HCT116 (cell line): Measurements from ENCODE around the gene GPR17. TPM values are rescaled to one million over a fixed set of nuclear protein-coding genes. Genes with fewer than 3 reads are reported as not detected.

ENCODE experiments used
- ATAC-seq: fragments of 200-7000 bp; cut with Tn5 transposase; 2 replicates; pipeline ENCODE4 v1.9.1; 2020; ENCODE audit warnings: mild to moderate bottlenecking, moderate library complexity
- BruUV-seq: library from RNA; stranded (reverse); fragments of 400-500 nt; replicated peaks from 2 replicates; lab custom pipeline; 2021; lab: Mats Ljungman, UMichigan
- CTCF ChIA-PET: fragments of 300-600 bp; sonication (Branson Sonifier 250); formaldehyde crosslinking; loops from one replicate; lab custom pipeline; 2021; ENCODE audit warnings: antibody characterized with exemption; lab: Charles Lee
- POLR2A ChIA-PET: fragments of 300-600, 350-600 bp; sonication (Branson Sonifier 250); formaldehyde crosslinking; loops from one replicate; lab custom pipeline; 2021; ENCODE audit warnings: antibody characterized with exemption; lab: Charles Lee
- RAD21 ChIA-PET, 2 experiments: fragments of 300-600 bp; sonication (Branson Sonifier 250); formaldehyde crosslinking; loops; one replicate each; lab custom pipeline; 2023; ENCODE audit warnings: low total read pairs in 2 of 2; ENCODE audit not compliant: uncharacterized antibody in 2 of 2, unreplicated experiment in 2 of 2, low non-redundant PET in 1 of 2; lab: Charles Lee
- DNase-seq: peaks from one replicate; pipeline ENCODE4 v3.0.0-alpha.2; 2010; ENCODE audit warnings: low read depth, low spot score
- H2AFZ ChIP-seq: fragments of 200-600 bp; shearing (Covaris generic), sonication (generic); 2 replicates; pipeline ENCODE4 v1.6.1; 2017; ENCODE audit warnings: low read depth, mixed run types, mixed read lengths, antibody characterized with exemption, low read length; ENCODE audit not compliant: poor library complexity, severe bottlenecking
- H3K27ac ChIP-seq: 2 replicates; pipeline ENCODE4 v1.5.1; 2012; ENCODE audit warnings: low read depth, low read length
- H3K27me3 ChIP-seq: fragments of 200-600 bp; sonication (generic); 2 replicates; pipeline ENCODE4 v1.6.1; 2016; ENCODE audit warnings: mixed run types, low read length, mixed read lengths; ENCODE audit not compliant: insufficient read depth
- H3K36me3 ChIP-seq, 2 experiments: fragments of 200-500 bp in 1 of 2; fragments of 200-600 bp in 1 of 2; sonication (Bioruptor generic) in 1 of 2; sonication (generic) in 1 of 2; 2 replicates each; pipeline versions ENCODE4 v1.5.1 to v1.6.1; 2014 to 2016; ENCODE audit warnings: low read length in 2 of 2, inconsistent platforms in 1 of 2, mixed read lengths in 1 of 2, mixed run types in 1 of 2; ENCODE audit not compliant: insufficient read depth in 2 of 2, control insufficient read depth in 1 of 2
- H3K4me1 ChIP-seq, 2 experiments: fragments of 200-600 bp in 1 of 2; sonication (generic) in 1 of 2; 2 replicates each; pipeline versions ENCODE4 v1.5.1 to v1.6.1; 2012 to 2017; ENCODE audit warnings: low read length in 2 of 2, inconsistent platforms in 1 of 2, mild to moderate bottlenecking in 1 of 2, mixed read lengths in 1 of 2, mixed run types in 1 of 2, moderate library complexity in 1 of 2; ENCODE audit not compliant: insufficient read depth in 2 of 2, control insufficient read depth in 1 of 2
- H3K4me2 ChIP-seq: fragments of 200-600 bp; sonication (generic); 2 replicates; pipeline ENCODE4 v1.6.1; 2017; ENCODE audit warnings: mixed run types, low read length, mixed read lengths
- H3K4me3 ChIP-seq, 2 experiments: fragments of 200-600 bp in 1 of 2; sonication (generic) in 1 of 2; replicated peaks in 1 of 2; 2 replicates each; pipeline ENCODE4 v1.5.1; 2011 to 2016; ENCODE audit warnings: low read length in 2 of 2, control low read depth in 1 of 2, low read depth in 1 of 2, mild to moderate bottlenecking in 1 of 2, mixed read lengths in 1 of 2, mixed run types in 1 of 2
- H3K79me2 ChIP-seq: fragments of 200-600 bp; sonication (generic); 2 replicates; pipeline ENCODE4 v1.6.1; 2017; ENCODE audit warnings: mild to moderate bottlenecking, mixed run types, low read length, moderate library complexity, mixed read lengths; ENCODE audit not compliant: insufficient read depth
- H3K9ac ChIP-seq: fragments of 200-600 bp; sonication (generic); 2 replicates; pipeline ENCODE4 v1.6.1; 2016; ENCODE audit warnings: low read length, mixed read lengths
- H3K9me2 ChIP-seq: fragments of 200-600 bp; sonication (generic), shearing (Covaris generic); 2 replicates; pipeline ENCODE4 v1.6.1; 2017; ENCODE audit warnings: mixed run types, mild to moderate bottlenecking, moderate library complexity; ENCODE audit not compliant: insufficient read depth
- H3K9me3 ChIP-seq, 2 experiments: fragments of 200-500 bp in 1 of 2; fragments of 200-600 bp in 1 of 2; sonication (Bioruptor generic) in 1 of 2; sonication (generic) in 1 of 2; 2 replicates each; pipeline ENCODE4 v1.6.1; 2014 to 2017; ENCODE audit warnings: low read length in 2 of 2, mixed read lengths in 2 of 2, inconsistent platforms in 1 of 2, low read depth in 1 of 2, mild to moderate bottlenecking in 1 of 2, mixed run types in 1 of 2, moderate library complexity in 1 of 2; ENCODE audit not compliant: control insufficient read depth in 1 of 2, insufficient read depth in 1 of 2
- H4K20me1 ChIP-seq: fragments of 200-600 bp; sonication (generic), shearing (Covaris generic); 2 replicates; pipeline ENCODE4 v1.6.1; 2017; ENCODE audit warnings: mixed run types, mild to moderate bottlenecking, moderate library complexity; ENCODE audit not compliant: insufficient read depth
- ATF3 ChIP-seq: IDR thresholded peaks from 2 replicates; pipeline ENCODE4 v1.6.1; 2012
- CTCF ChIP-seq, 3 experiments: fragments of 200-600 bp in 1 of 3; sonication (generic) in 1 of 3; IDR thresholded peaks in 2 of 3; conservative IDR thresholded peaks in 1 of 3; 2 replicates each; pipeline ENCODE4 v1.5.1; 2012 to 2017; ENCODE audit warnings: low read depth in 2 of 3, low read length in 2 of 3, antibody characterized with exemption in 1 of 3, borderline replicate concordance in 1 of 3, control low read depth in 1 of 3, mild to moderate bottlenecking in 1 of 3, mixed read lengths in 1 of 3, mixed run types in 1 of 3, moderate library complexity in 1 of 3; ENCODE audit not compliant: insufficient read depth in 1 of 3
- EGR1 ChIP-seq: IDR thresholded peaks from 2 replicates; pipeline ENCODE4 v1.6.1; 2012; ENCODE audit warnings: low read depth
- ELF1 ChIP-seq: IDR thresholded peaks from 2 replicates; pipeline ENCODE4 v1.6.1; 2012; ENCODE audit warnings: low read depth, borderline replicate concordance
- EZH2 ChIP-seq: fragments of 200-600 bp; sonication (generic); IDR thresholded peaks from 2 replicates; pipeline ENCODE4 v1.6.1; 2017; ENCODE audit warnings: antibody characterized with exemption, mixed run types
- POLR2A ChIP-seq: IDR thresholded peaks from 2 replicates; pipeline ENCODE4 v1.7.0; 2011; ENCODE audit warnings: borderline replicate concordance; ENCODE audit not compliant: insufficient read depth, insufficient read length; ENCODE audit errors: extremely low read depth
- POLR2AphosphoS5 ChIP-seq: IDR thresholded peaks from 2 replicates; pipeline ENCODE4 v1.6.1; 2011; ENCODE audit warnings: mild to moderate bottlenecking, low read depth, low read length, moderate library complexity
- RAD21 ChIP-seq: IDR thresholded peaks from 2 replicates; pipeline ENCODE4 v1.6.1; 2012; ENCODE audit warnings: low read depth, mild to moderate bottlenecking
- REST ChIP-seq: IDR thresholded peaks from 2 replicates; pipeline ENCODE4 v1.6.1; 2012; ENCODE audit warnings: low read depth
- SP1 ChIP-seq: IDR thresholded peaks from 2 replicates; pipeline ENCODE4 v1.6.1; 2012; ENCODE audit warnings: low read depth
- SRF ChIP-seq: IDR thresholded peaks from 2 replicates; pipeline ENCODE4 v1.6.1; 2012; ENCODE audit warnings: low read depth
- ZBTB33 ChIP-seq: IDR thresholded peaks from 2 replicates; pipeline ENCODE4 v1.6.1; 2011; ENCODE audit warnings: mild to moderate bottlenecking, low read length, moderate library complexity; ENCODE audit not compliant: insufficient replicate concordance; ENCODE audit errors: extremely low read depth
- intact Hi-C: fragments of 100-400 bp; cut with micrococcal nuclease; formaldehyde crosslinking; loops from 2 replicates; pipeline ENCODE4 v1.10.0; 2022
- total RNA-seq: library from RNA; stranded (reverse); gene quantifications from one replicate; pipeline ENCODE4 v1.2.1, GENCODE V29; 2021; ENCODE audit not compliant: unreplicated experiment

Gene GPR17
- total RNA-seq, 1 experiment from 2014 or later: not detected

GRCh38 chr2:127664065-127664894 lies 18.3 kb downstream of the GPR17 start:
- H3K4me3 ChIP-seq: no peak overlapping the region
- intact Hi-C loops: no loop called here
- peaks cover 0 to 8% of the 10 kb centered on the region in 2 experiments; a peak in 1 of 4 replicates for H3K4me1 ChIP-seq
- no peaks in the 10 kb centered on the region for H3K9me2 ChIP-seq
- RAD21 ChIA-PET: interaction anchor here in 1 of 2 experiments (0.6 kb wide), 1 partner anchor 486 kb away, joined by 5 read pairs; no protein-coding TSS in a partner anchor
- no peak overlapping the region for H3K9ac ChIP-seq
- H2AFZ ChIP-seq: no peak overlapping the region
- no peaks in the 10 kb centered on the region for H3K27me3 ChIP-seq
- H3K27ac ChIP-seq: no peak overlapping the region
- H3K79me2 ChIP-seq: no peaks in the 10 kb centered on the region
- TF ChIP-seq REST (no peak), EGR1 (no peak), CTCF (IDR thresholded peaks at IDR 0.05 in 2 of 3, conservative IDR thresholded peaks at IDR 0.05 in 1 of 3; ENCODE audit: borderline replicate concordance in 1 of 3, insufficient read depth in 1 of 3, low read depth in 2 of 3, low read length in 2 of 3) (no peak), ATF3 (no peak), SRF (no peak), POLR2AphosphoS5 (no peak), POLR2A (no peak), ELF1 (no peak), EZH2 (no peak), ZBTB33 (no peak), SP1 (no peak), RAD21 (no peak)
- no peak overlapping the region for H3K4me2 ChIP-seq
- ATAC-seq: no peak
- BruUV-seq: no TSS peak
- H3K36me3 ChIP-seq: no peaks in the 10 kb centered on the region
- no peak for DNase-seq
- POLR2A ChIA-PET: no interaction called here
- H3K9me3 ChIP-seq: no peaks in the 10 kb centered on the region; a peak in 1 of 4 replicates
- H4K20me1 ChIP-seq: no peaks in the 10 kb centered on the region
- CTCF ChIA-PET: interaction anchor here (0.9 kb wide), 1 partner anchor 73 kb away, joined by 3 read pairs; no protein-coding TSS in a partner anchor
